Heart right ventricle (tissue), 16 donors: ENCODE data around the gene PLEKHN1. TPM values are rescaled to one million over a fixed set of nuclear protein-coding genes. Genes with fewer than 3 reads are reported as not detected.

ENCODE experiments used
- ATAC-seq, 8 donors: fragments of 200-7000 bp; cut with Tn5 transposase; one replicate each; pipeline ENCODE4 v1.9.1; 2020; ENCODE audit warnings: mild to moderate bottlenecking in 8 of 8, moderate library complexity in 8 of 8, moderate number of reproducible peaks in 1 of 8
- DNase-seq, 2 donors: peaks; one replicate each; pipeline ENCODE4 v3.0.0-alpha.2; 2020
- H3K27ac ChIP-seq, 10 donors: fragments of 200-600 bp; sonication (generic) in 2 of 10; one replicate each; pipeline versions ENCODE4 v1.5.0 to v1.8.0; 2020 to 2022; ENCODE audit warnings: mild to moderate bottlenecking in 3 of 10
- H3K27me3 ChIP-seq, 7 donors: fragments of 200-600 bp; one replicate each; pipeline ENCODE4 v1.8.0; 2021 to 2022; ENCODE audit warnings: mild to moderate bottlenecking in 2 of 7
- H3K36me3 ChIP-seq, 9 donors: fragments of 200-600 bp; sonication (generic) in 1 of 9; one replicate each; pipeline versions ENCODE4 v1.5.0 to v1.8.0; 2020 to 2022; ENCODE audit warnings: mild to moderate bottlenecking in 2 of 9
- H3K4me1 ChIP-seq, 9 donors: fragments of 200-600 bp; sonication (generic) in 1 of 9; one replicate each; pipeline versions ENCODE4 v1.5.0 to v1.8.0; 2020 to 2022; ENCODE audit warnings: mild to moderate bottlenecking in 4 of 9
- H3K4me3 ChIP-seq, 10 donors: fragments of 200-600 bp; sonication (generic) in 2 of 10; one replicate each; pipeline versions ENCODE4 v1.5.0 to v1.8.0; 2020 to 2022; ENCODE audit warnings: mild to moderate bottlenecking in 7 of 10, moderate library complexity in 2 of 10
- H3K9me3 ChIP-seq, 11 donors: fragments of 200-600 bp in 10 of 11; sonication (generic) in 2 of 11; one replicate each; pipeline versions ENCODE4 v1.5.0 to v1.8.0; 2013 to 2022; ENCODE audit warnings: mild to moderate bottlenecking in 2 of 11, control low read depth in 1 of 11, moderate library complexity in 1 of 11
- WGBS, 2 donors: extraction: QIAGEN DNeasy Blood & Tissue Kit; methylation state at CpG; one replicate each; pipeline ENCODE4 v1.1.7; 2013; ENCODE audit warnings: inconsistent platforms in 1 of 2; 5-methylcytosine and 5-hydroxymethylcytosine counted together
- intact Hi-C, 10 donors: fragments of 100-400 bp; cut with DNase I; formaldehyde crosslinking; loops; one replicate each; pipeline versions ENCODE4 v1.11.1 to v1.14.2; 2022
- polyA plus RNA-seq, 2 donors: library from polyadenylated mRNA; stranded (reverse); fragments of 200-250 nt; gene quantifications; one replicate each; pipeline ENCODE4 v1.2.3, GENCODE V29; 2013
- total RNA-seq, 10 donors: library from RNA; stranded (reverse); fragmentation: NEBNext Ultra II Directional in 3 of 10; extraction: Animal tissue kit (Norgen Biotek cat#: 25700) in 3 of 10; gene quantifications; one replicate each; pipeline versions ENCODE4 v1.2.1 to v1.2.4, GENCODE V29; 2021 to 2023
- TF ChIP-seq, protein P1 (sequence below), 9 donors: fragments of 200-600 bp; sonication (generic) in 2 of 9; IDR thresholded peaks; one replicate each; pipeline versions ENCODE4 v1.5.0 to v1.8.0; 2021 to 2022; ENCODE audit warnings: antibody characterized with exemption in 9 of 9, mild to moderate bottlenecking in 5 of 9, moderate library complexity in 1 of 9
- donor health status: Arrhythmogenic right ventricular cardiomyopathy.
- donor health status: ischemic (EF 13 %, LVEDD 7.1; RV severe dilation, severe dysfunction).
- donor health status: healthy with polysubstance abuse.
- donor health status: DM: no; HTN: yes; CAD: no.
- donor health status: DM: no; HTN: no; CAD: no.
- donor health status: ischemic (EF 25% LVEDD 6.9; RV normal size, moderate dysfunction).
- donor health status: ischemic (EF 25% LVEDD 5.7; RV mildly dilated, moderate dysfunction).
- donor health status: healthy.
- donor health status: DM: yes; HTN: yes; CAD: no.
- donor health status: Ischemic cardiomyopathy.
- donor health status: ischemic (EF 35%, LVEDD 5.7; RV mildly dilated, moderate dysfunction).
- donor health status: nonischemic (EF 11% LVEDD 7.7; RV severe dilation, severe dysfunction).
- donor health status: DM: yes; HTN: yes; CAD: no.
- donor health status: PGD.
- donor health status: ischemic (EF 29% LVEDD 5.4; RV normal size, mild dysfunction).
- donor health status: nonischemic (EF 23%, LVEDD 6.1; RV moderate dilation, normal function).

PLEKHN1 gene
- total and polyA plus RNA-seq, 12 donors: 0.13 to 0.37 (median 0.29) TPM; not detected in 8

DNA sequence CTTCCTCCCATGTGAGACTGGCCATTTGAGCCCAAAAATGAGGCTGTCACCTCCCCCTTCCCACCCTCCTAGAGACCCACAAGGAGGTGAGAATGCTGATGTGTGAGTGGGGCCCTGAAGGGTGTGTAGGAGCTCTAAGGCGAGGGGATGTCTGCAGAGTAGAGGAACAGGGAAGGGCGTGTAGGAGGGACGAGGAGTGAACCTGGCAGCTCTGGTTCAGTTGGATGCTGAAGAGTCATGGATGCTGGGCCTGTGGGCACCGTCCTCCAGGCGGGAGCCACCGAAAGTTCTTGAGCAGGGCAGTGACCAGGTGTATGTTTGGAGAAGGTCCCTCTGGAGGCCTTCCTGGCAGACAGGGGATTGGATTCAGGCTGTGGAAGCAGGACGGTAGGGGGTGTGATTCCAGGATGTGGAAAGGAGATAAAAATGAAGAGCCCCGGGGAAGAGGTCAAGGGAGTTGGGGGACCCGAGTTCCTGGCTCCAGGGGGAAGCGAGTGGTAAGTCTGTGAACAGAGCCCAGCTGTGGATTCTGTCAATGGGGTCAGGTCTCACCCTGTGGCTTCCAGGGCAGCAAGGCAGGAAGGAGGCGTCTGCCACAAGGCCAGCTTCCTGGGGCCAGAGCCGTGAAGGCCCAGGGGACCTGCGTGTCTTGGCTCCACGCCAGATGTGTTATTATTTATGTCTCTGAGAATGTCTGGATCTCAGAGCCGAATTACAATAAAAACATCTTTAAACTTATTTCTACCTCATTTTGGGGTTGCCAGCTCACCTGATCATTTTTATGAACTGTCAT lies 34.7 kb upstream of the PLEKHN1 start:
- intact Hi-C loops: no loop called here
- no peaks in the 10 kb centered on the region for H3K36me3 ChIP-seq
- no peaks in the 10 kb centered on the region for H3K9me3 ChIP-seq
- WGBS, 2 donors: 41 to 47% methylated on average over 15 of the region's 15 CpGs
- TF ChIP-seq, protein P1, sequence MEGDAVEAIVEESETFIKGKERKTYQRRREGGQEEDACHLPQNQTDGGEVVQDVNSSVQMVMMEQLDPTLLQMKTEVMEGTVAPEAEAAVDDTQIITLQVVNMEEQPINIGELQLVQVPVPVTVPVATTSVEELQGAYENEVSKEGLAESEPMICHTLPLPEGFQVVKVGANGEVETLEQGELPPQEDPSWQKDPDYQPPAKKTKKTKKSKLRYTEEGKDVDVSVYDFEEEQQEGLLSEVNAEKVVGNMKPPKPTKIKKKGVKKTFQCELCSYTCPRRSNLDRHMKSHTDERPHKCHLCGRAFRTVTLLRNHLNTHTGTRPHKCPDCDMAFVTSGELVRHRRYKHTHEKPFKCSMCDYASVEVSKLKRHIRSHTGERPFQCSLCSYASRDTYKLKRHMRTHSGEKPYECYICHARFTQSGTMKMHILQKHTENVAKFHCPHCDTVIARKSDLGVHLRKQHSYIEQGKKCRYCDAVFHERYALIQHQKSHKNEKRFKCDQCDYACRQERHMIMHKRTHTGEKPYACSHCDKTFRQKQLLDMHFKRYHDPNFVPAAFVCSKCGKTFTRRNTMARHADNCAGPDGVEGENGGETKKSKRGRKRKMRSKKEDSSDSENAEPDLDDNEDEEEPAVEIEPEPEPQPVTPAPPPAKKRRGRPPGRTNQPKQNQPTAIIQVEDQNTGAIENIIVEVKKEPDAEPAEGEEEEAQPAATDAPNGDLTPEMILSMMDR (IDR thresholded peaks at IDR 0.05): no peak
- H3K27me3 ChIP-seq: peaks cover 25 to 87% (median 78%) of the 10 kb centered on the region in 7 donors
- DNase-seq (no peak), ATAC-seq (no peak)
- H3K27ac ChIP-seq: no peak overlapping the region
- peaks cover 3 to 16% (median 11%) of the 10 kb centered on the region in 9 donors for H3K4me1 ChIP-seq
- no peak overlapping the region for H3K4me3 ChIP-seq

DNA sequence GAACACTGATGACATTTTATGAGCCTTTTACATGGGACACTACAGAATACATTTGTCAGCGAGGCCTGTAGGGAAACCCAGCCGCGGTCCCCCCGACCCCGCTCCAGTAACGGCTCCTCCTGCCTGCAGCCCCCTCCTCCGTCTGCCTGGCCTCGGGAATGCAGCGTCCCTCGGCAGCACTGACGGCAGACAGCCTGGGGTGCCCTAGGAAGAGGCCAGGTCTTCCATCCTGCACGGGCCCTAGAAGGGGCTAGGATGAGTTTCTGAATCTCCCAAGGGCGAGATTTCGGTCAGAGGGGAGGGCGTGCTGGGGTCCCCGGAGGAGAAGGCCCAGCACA lies 34.1 kb upstream of the PLEKHN1 start:
- no peak for DNase-seq
- intact Hi-C loops: no loop called here
- H3K9me3 ChIP-seq: no peaks in the 10 kb centered on the region
- no peak overlapping the region for H3K27ac ChIP-seq
- peaks cover 23 to 87% (median 78%) of the 10 kb centered on the region in 7 donors for H3K27me3 ChIP-seq
- no peak overlapping the region for H3K4me3 ChIP-seq
- WGBS, 2 donors: 52 to 62% methylated on average over 16 of the region's 16 CpGs
- TF ChIP-seq, protein P1 (IDR thresholded peaks at IDR 0.05): no peak
- no peaks in the 10 kb centered on the region for H3K36me3 ChIP-seq
- H3K4me1 ChIP-seq: peaks cover 3 to 16% (median 11%) of the 10 kb centered on the region in 9 donors
- ATAC-seq: no peak

DNA sequence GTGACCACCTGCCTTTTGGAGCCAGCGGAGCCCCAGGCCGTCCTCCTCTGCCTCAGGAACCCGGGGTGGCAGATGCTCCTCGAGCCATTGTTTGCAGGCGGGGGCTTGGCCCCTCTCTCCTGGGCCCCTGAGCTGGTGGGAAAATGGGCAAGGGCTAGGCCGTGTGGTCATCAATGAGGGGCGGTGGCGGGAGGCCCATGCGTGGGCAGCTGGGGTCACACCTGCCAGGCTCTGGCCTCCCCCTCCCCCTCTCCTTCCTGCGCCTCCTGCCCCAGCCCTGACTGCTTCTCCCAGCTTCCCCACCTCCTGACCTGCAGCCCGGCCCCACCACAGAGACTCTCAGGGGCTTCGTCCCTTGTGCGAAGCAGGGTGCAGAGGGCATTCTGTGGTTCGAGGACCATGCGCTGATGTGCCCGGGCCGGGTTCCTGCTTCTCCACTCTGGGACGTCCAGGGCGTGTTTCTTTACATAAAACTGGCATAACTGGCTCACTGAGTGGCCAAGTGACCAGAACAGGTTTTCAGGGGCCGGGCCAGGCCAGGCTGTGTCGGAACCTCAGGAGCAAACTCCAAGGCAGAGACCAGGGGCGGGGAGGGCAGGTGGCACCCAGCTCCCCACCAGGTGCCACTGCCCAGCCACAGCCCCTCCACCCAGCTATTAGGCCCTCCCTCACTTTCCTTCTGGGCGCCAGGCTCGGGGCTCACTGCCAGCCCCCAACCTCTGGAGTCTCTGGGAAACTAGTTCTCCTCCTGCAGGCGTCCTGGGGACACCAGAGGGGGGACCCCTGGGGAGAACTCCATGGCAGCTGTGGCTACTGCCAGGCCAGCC lies 33.3 kb upstream of the PLEKHN1 start:
- Histone ChIP-seq H3K36me3 (no peaks in the 10 kb centered on the region), H3K4me1 (peaks cover 3 to 16% (median 11%) of the 10 kb centered on the region in 9 donors), H3K27me3 (peaks cover 23 to 87% (median 78%) of the 10 kb centered on the region in 7 donors), H3K27ac (no peak overlapping the region), H3K4me3 (no peak overlapping the region), H3K9me3 (no peaks in the 10 kb centered on the region)
- DNase-seq (no peak), ATAC-seq (no peak)
- intact Hi-C loops: no loop called here
- TF ChIP-seq, protein P1 (IDR thresholded peaks at IDR 0.05): no peak
- 75 to 80% methylated on average over 25 of the region's 25 CpGs for WGBS, 2 donors

DNA sequence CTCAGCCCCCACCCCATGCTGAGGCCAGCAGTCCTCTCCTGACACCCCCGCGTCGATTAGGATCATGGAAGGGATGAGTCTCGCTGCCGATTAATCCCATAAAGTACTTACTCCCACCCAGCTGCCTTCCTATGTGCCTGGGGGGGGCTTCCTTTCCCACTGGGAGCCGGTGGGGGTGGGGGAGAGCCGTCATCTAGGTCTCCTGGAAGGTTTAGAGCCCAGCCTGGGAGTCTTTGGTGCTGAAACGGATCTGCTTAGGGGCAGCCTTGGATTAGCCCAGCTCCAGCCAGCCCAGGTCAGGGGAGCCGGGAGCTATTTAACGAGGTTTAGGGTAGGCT lies 32.7 kb upstream of the PLEKHN1 start:
- Histone ChIP-seq H3K9me3 (no peaks in the 10 kb centered on the region), H3K4me3 (no peak overlapping the region), H3K27ac (no peak overlapping the region), H3K36me3 (no peaks in the 10 kb centered on the region), H3K4me1 (peaks cover 3 to 16% (median 11%) of the 10 kb centered on the region in 9 donors), H3K27me3 (peaks cover 23 to 85% (median 80%) of the 10 kb centered on the region in 7 donors)
- TF ChIP-seq, protein P1 (IDR thresholded peaks at IDR 0.05): no peak
- no peak for DNase-seq
- intact Hi-C loops: no loop called here
- no peak for ATAC-seq
- 19 to 22% methylated on average over 10 of the region's 10 CpGs for WGBS, 2 donors
